Measurements from ENCODE around the gene FAM240A. TPM values are rescaled to one million over a fixed set of nuclear protein-coding genes. Genes with fewer than 3 reads are reported as not detected.

Gene FAM240A
- total RNA-seq, 1 experiment from 2014 or later, result not detected

DNA sequence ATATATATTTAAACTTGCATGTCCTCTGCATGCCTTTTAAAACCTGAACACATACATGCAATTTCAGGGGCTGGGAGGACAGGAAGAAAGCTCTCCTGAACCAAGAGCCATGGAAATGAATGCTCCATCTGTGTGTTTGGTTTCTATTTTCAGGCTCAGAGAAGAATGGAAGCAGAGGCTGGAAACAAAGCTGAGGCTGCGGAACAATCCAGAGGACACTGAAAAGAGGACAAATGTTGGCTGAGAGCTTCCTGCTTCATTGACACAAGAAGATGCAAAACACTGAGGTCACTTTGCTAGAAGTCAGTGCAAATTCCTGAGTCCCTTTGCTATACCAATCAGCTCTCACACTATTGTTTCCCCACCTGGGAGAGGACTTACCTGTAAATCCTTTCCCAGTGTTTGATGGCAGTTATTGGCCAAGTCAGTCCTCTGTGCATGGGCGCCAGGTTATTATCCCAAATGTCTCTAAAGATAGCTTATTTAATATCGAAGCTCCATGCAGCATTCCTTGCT is 12.7 kb downstream of the FAM240A start (continued):
- TF ChIP-seq, protein P1, sequence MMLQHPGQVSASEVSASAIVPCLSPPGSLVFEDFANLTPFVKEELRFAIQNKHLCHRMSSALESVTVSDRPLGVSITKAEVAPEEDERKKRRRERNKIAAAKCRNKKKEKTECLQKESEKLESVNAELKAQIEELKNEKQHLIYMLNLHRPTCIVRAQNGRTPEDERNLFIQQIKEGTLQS (IDR thresholded peaks at IDR 0.05), result no peak
- TF ChIP-seq CEBPB (IDR thresholded peaks at IDR 0.05; ENCODE audit: low read depth), result no peak
- no peak for TF ChIP-seq SP1 (IDR thresholded peaks at IDR 0.05; ENCODE audit: low read depth)

DNA sequence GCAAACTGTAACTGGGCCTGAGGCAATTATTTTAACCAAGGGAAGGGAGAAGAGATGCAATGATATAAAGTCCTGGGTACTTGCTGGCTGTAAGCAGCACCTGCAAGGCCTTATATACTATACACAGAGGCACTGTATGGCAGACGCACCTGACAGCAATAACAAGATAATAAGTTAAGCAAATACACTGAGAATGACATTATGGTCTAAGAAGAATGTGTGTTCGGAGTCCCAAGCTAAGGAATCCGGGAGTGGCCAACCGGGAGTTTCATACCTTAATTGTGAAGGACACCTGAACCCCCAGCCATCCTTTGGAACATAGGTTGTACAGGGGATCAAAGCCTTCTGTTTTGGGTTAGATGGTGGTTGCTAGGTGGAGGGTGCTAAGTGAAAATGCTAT is 13.7 kb downstream of the FAM240A start:
- ChIA-PET POLR2A (no interaction called here), RAD21 (ENCODE audit: low non-redundant PET in 1 of 2, low total read pairs in 2 of 2, uncharacterized antibody in 2 of 2, unreplicated experiment in 2 of 2) (interaction anchor here in 1 of 2 experiments (1.4 kb wide), 1 partner anchor 137 kb away, joined by 4 read pairs; no protein-coding TSS in a partner anchor), CTCF (no interaction called here)
- no peaks in the 10 kb centered on the region for H3K36me3 ChIP-seq (ENCODE audit: control insufficient read depth in 1 of 2, insufficient read depth in 2 of 2, low read length in 2 of 2)
- no peaks in the 10 kb centered on the region for H4K20me1 ChIP-seq (ENCODE audit: insufficient read depth)
- BruUV-seq (replicated peaks), result no TSS peak
- H3K9me2 ChIP-seq (ENCODE audit: insufficient read depth), result no peaks in the 10 kb centered on the region
- H3K9me3 ChIP-seq (ENCODE audit: control insufficient read depth in 1 of 2, insufficient read depth in 1 of 2, low read depth in 1 of 2, low read length in 2 of 2), result no peaks in the 10 kb centered on the region
- no peak overlapping the region for H3K4me3 ChIP-seq (replicated peaks in 1 of 2; ENCODE audit: low read depth in 1 of 2, low read length in 2 of 2)
- DNase-seq (ENCODE audit: low read depth, low spot score) (no peak), ATAC-seq (no peak)
- no peaks in the 10 kb centered on the region for H3K79me2 ChIP-seq (ENCODE audit: insufficient read depth, low read length)
- peaks cover 0 to 7% of the 10 kb centered on the region in 2 experiments; a peak in 1 of 4 replicates for H3K4me1 ChIP-seq (ENCODE audit: control insufficient read depth in 1 of 2, insufficient read depth in 2 of 2, low read length in 2 of 2)
- no peak overlapping the region for H3K4me2 ChIP-seq (ENCODE audit: low read length)
- no peak overlapping the region for H3K9ac ChIP-seq (ENCODE audit: low read length)
- peaks cover 10% of the 10 kb centered on the region for H3K27me3 ChIP-seq (ENCODE audit: insufficient read depth, low read length)
- TF ChIP-seq ZNF274 (IDR thresholded peaks at IDR 0.05; ENCODE audit: low read depth, low read length) (no peak), FOSL1 (IDR thresholded peaks at IDR 0.05; ENCODE audit: low read depth) (no peak), SP1 (IDR thresholded peaks at IDR 0.05; ENCODE audit: low read depth) (no peak), POLR2AphosphoS5 (IDR thresholded peaks at IDR 0.05; ENCODE audit: low read depth, low read length) (no peak), EGR1 (IDR thresholded peaks at IDR 0.05; ENCODE audit: low read depth) (no peak), POLR2A (IDR thresholded peaks at IDR 0.05; ENCODE audit: borderline replicate concordance, extremely low read depth, insufficient read depth, insufficient read length) (no peak), CBX3 (IDR thresholded peaks at IDR 0.05; ENCODE audit: low read depth) (no peak)
- TF ChIP-seq, protein P2, sequence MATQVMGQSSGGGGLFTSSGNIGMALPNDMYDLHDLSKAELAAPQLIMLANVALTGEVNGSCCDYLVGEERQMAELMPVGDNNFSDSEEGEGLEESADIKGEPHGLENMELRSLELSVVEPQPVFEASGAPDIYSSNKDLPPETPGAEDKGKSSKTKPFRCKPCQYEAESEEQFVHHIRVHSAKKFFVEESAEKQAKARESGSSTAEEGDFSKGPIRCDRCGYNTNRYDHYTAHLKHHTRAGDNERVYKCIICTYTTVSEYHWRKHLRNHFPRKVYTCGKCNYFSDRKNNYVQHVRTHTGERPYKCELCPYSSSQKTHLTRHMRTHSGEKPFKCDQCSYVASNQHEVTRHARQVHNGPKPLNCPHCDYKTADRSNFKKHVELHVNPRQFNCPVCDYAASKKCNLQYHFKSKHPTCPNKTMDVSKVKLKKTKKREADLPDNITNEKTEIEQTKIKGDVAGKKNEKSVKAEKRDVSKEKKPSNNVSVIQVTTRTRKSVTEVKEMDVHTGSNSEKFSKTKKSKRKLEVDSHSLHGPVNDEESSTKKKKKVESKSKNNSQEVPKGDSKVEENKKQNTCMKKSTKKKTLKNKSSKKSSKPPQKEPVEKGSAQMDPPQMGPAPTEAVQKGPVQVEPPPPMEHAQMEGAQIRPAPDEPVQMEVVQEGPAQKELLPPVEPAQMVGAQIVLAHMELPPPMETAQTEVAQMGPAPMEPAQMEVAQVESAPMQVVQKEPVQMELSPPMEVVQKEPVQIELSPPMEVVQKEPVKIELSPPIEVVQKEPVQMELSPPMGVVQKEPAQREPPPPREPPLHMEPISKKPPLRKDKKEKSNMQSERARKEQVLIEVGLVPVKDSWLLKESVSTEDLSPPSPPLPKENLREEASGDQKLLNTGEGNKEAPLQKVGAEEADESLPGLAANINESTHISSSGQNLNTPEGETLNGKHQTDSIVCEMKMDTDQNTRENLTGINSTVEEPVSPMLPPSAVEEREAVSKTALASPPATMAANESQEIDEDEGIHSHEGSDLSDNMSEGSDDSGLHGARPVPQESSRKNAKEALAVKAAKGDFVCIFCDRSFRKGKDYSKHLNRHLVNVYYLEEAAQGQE (IDR thresholded peaks at IDR 0.05; ENCODE audit: low read depth), result no peak
- no peak overlapping the region for H2AFZ ChIP-seq (ENCODE audit: low read depth, low read length, poor library complexity, severe bottlenecking)
- H3K27ac ChIP-seq (ENCODE audit: low read depth, low read length), result no peak overlapping the region
- intact Hi-C loops (cut with micrococcal nuclease), result no loop called here
